OCI-LY1 (cell line): ENCODE results near the gene COL3A1.

ENCODE experiments used
- CTCF ChIP-seq: fragments of 200-600 bp; sonication (generic), shearing (Covaris generic); IDR thresholded peaks from 2 replicates; pipeline ENCODE4 v1.5.1; 2017; ENCODE audit warnings: mild to moderate bottlenecking, antibody characterized with exemption, low read length, moderate library complexity, mixed read lengths
- EZH2 ChIP-seq: fragments of 200-600 bp; sonication (generic), shearing (Covaris generic); IDR thresholded peaks from 2 replicates; pipeline ENCODE4 v1.8.0; 2017; ENCODE audit warnings: borderline replicate concordance, mixed run types, mild to moderate bottlenecking, antibody characterized with exemption, low read length, moderate library complexity, mixed read lengths

GRCh38 chr2:188970211-188970610 is 4.0 kb upstream of the COL3A1 start:
- no peak for TF ChIP-seq CTCF
- TF ChIP-seq EZH2, result no peak
